GM12878 (cell line): ENCODE measurements around the gene CCDC88C.
A peak's percentile ranks its signal among the peaks of the same experiment; 100 is the strongest.

Experiments
- EP300 ChIP-seq, 2 experiments: fragments of 150-350 bp in 1 of 2; IDR thresholded peaks; 2 replicates each; pipeline ENCODE4 v1.6.1; 2011 to 2012; ENCODE audit warnings: low read depth in 2 of 2, low read length in 2 of 2, borderline replicate concordance in 1 of 2, improper control_type of control experiment in 1 of 2, inconsistent platforms in 1 of 2; ENCODE audit not compliant: control insufficient read depth in 1 of 2
- JUND ChIP-seq: IDR thresholded peaks from 2 replicates; pipeline ENCODE4 v1.6.1; 2012; ENCODE audit warnings: low read depth, mild to moderate bottlenecking, low read length, improper control_type of control experiment, moderate library complexity
- POLR2A ChIP-seq: IDR thresholded peaks from 2 replicates; pipeline ENCODE4 v1.6.1; 2011; ENCODE audit warnings: low read depth, mild to moderate bottlenecking, low read length
- POLR2AphosphoS5 ChIP-seq: IDR thresholded peaks from 2 replicates; pipeline ENCODE4 v1.6.1; 2011; ENCODE audit warnings: mild to moderate bottlenecking, low read length, inconsistent platforms
- RB1 ChIP-seq: fragments of 450-650 bp; formaldehyde crosslinking; IDR thresholded peaks from 2 replicates; pipeline ENCODE4 v1.6.1; 2017; ENCODE audit warnings: mild to moderate bottlenecking, borderline replicate concordance
- SMARCA5 ChIP-seq: fragments of 450-650 bp; IDR thresholded peaks from 2 replicates; pipeline ENCODE4 v1.6.1; 2017; ENCODE audit warnings: mild to moderate bottlenecking
- SREBF1 ChIP-seq: IDR thresholded peaks from 2 replicates; pipeline ENCODE4 v1.6.1; 2012; ENCODE audit warnings: mild to moderate bottlenecking, low read length
- SUPT20H ChIP-seq: IDR thresholded peaks from 2 replicates; pipeline ENCODE4 v1.6.1; 2011; ENCODE audit warnings: low read depth, mild to moderate bottlenecking, low read length, moderate library complexity, borderline replicate concordance; ENCODE audit not compliant: control insufficient read depth
- USF2 ChIP-seq: IDR thresholded peaks from 2 replicates; pipeline ENCODE4 v1.6.1; 2011; ENCODE audit warnings: low read depth, low read length, improper control_type of control experiment, borderline replicate concordance
- YY1 ChIP-seq: IDR thresholded peaks from 2 replicates; pipeline ENCODE4 v1.6.1; 2011; ENCODE audit warnings: low read depth, mild to moderate bottlenecking, low read length
- ZBTB11 ChIP-seq: fragments of 450-650 bp; formaldehyde crosslinking; IDR thresholded peaks from 2 replicates; pipeline ENCODE4 v1.5.0; 2022; ENCODE audit warnings: mild to moderate bottlenecking, missing genetic modification characterization
- ZNF384 ChIP-seq: IDR thresholded peaks from 2 replicates; pipeline ENCODE4 v1.6.1; 2012; ENCODE audit warnings: low read depth, mild to moderate bottlenecking, low read length, improper control_type of control experiment, borderline replicate concordance
- TF ChIP-seq, protein P1 (sequence below), 3 experiments: IDR thresholded peaks in 2 of 3; conservative IDR thresholded peaks in 1 of 3; 2 replicates each; pipeline ENCODE4 v1.5.1; 2011; ENCODE audit warnings: low read depth in 3 of 3, low read length in 3 of 3, mild to moderate bottlenecking in 3 of 3, control low read depth in 2 of 3, moderate library complexity in 2 of 3, inconsistent platforms in 1 of 3, mixed read lengths in 1 of 3; ENCODE audit not compliant: control insufficient read depth in 2 of 3, insufficient read depth in 1 of 3; ENCODE audit errors: extremely low read depth in 1 of 3
- TF ChIP-seq, protein P2 (sequence below): fragments of 150-350 bp; IDR thresholded peaks from 2 replicates; pipeline ENCODE4 v1.6.1; 2016; ENCODE audit warnings: low read depth, low read length

- TF ChIP-seq USF2 = no peak
- TF ChIP-seq SREBF1 = no peak
- TF ChIP-seq ZNF384 = no peak
- no peak for TF ChIP-seq POLR2AphosphoS5
- TF ChIP-seq, protein P1, sequence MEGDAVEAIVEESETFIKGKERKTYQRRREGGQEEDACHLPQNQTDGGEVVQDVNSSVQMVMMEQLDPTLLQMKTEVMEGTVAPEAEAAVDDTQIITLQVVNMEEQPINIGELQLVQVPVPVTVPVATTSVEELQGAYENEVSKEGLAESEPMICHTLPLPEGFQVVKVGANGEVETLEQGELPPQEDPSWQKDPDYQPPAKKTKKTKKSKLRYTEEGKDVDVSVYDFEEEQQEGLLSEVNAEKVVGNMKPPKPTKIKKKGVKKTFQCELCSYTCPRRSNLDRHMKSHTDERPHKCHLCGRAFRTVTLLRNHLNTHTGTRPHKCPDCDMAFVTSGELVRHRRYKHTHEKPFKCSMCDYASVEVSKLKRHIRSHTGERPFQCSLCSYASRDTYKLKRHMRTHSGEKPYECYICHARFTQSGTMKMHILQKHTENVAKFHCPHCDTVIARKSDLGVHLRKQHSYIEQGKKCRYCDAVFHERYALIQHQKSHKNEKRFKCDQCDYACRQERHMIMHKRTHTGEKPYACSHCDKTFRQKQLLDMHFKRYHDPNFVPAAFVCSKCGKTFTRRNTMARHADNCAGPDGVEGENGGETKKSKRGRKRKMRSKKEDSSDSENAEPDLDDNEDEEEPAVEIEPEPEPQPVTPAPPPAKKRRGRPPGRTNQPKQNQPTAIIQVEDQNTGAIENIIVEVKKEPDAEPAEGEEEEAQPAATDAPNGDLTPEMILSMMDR (IDR thresholded peaks at IDR 0.05 in 2 of 3, conservative IDR thresholded peaks at IDR 0.05 in 1 of 3; ENCODE audit: control insufficient read depth in 2 of 3, extremely low read depth in 1 of 3, insufficient read depth in 1 of 3, low read depth in 3 of 3, low read length in 3 of 3) = 0 out of 6 replicates have a peak, but pooled peaks of 1 of the 3 experiments have one; percentile 4
- TF ChIP-seq POLR2A = no peak
- TF ChIP-seq YY1 = no peak
- TF ChIP-seq SMARCA5 = no peak
- TF ChIP-seq, protein P2, sequence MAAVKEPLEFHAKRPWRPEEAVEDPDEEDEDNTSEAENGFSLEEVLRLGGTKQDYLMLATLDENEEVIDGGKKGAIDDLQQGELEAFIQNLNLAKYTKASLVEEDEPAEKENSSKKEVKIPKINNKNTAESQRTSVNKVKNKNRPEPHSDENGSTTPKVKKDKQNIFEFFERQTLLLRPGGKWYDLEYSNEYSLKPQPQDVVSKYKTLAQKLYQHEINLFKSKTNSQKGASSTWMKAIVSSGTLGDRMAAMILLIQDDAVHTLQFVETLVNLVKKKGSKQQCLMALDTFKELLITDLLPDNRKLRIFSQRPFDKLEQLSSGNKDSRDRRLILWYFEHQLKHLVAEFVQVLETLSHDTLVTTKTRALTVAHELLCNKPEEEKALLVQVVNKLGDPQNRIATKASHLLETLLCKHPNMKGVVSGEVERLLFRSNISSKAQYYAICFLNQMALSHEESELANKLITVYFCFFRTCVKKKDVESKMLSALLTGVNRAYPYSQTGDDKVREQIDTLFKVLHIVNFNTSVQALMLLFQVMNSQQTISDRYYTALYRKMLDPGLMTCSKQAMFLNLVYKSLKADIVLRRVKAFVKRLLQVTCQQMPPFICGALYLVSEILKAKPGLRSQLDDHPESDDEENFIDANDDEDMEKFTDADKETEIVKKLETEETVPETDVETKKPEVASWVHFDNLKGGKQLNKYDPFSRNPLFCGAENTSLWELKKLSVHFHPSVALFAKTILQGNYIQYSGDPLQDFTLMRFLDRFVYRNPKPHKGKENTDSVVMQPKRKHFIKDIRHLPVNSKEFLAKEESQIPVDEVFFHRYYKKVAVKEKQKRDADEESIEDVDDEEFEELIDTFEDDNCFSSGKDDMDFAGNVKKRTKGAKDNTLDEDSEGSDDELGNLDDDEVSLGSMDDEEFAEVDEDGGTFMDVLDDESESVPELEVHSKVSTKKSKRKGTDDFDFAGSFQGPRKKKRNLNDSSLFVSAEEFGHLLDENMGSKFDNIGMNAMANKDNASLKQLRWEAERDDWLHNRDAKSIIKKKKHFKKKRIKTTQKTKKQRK = no peak
- TF ChIP-seq RB1 = no peak
- TF ChIP-seq SUPT20H = no peak
- TF ChIP-seq JUND = no peak
- TF ChIP-seq EP300 (IDR thresholded peaks at IDR 0.05; ENCODE audit: borderline replicate concordance in 1 of 2, control insufficient read depth in 1 of 2, low read depth in 2 of 2, low read length in 2 of 2) = no peak
- TF ChIP-seq ZBTB11 (CRISPR knock-in tag) = no peak
Observed at GRCh38 chr14:91271639-91272038, 146.0 kb downstream of the CCDC88C start.
